Keratinocyte (primary cell): ENCODE measurements around the gene PPP2R5A. TPM values are rescaled to one million over a fixed set of nuclear protein-coding genes. Genes with fewer than 3 reads are reported as not detected.

ENCODE experiments used
- DNase-seq: peaks from one replicate; pipeline ENCODE4 v3.0.0-alpha.2; 2011; ENCODE audit warnings: low read depth, missing footprints, low spot score
- FAIRE-seq: peaks from 2 replicates; lab custom pipeline; 2011; peaks lifted over from hg19 to GRCh38; lab: Jason Lieb, UNC
- H2AFZ ChIP-seq: 2 replicates; pipeline ENCODE4 v1.6.0; 2012; ENCODE audit warnings: low read length, control low read depth, inconsistent platforms; ENCODE audit not compliant: control insufficient read depth
- H3K27ac ChIP-seq: 2 replicates; pipeline ENCODE4 v1.5.1; 2011; ENCODE audit warnings: low read length; ENCODE audit not compliant: control insufficient read depth, insufficient read depth
- H3K27me3 ChIP-seq: 3 replicates; pipeline ENCODE4 v1.6.0; 2011; ENCODE audit warnings: low read length; ENCODE audit not compliant: control insufficient read depth, insufficient read depth; ENCODE audit errors: extremely low read depth
- H3K36me3 ChIP-seq, 2 experiments: 2 replicates in 1 of 2; 3 replicates in 1 of 2; pipeline ENCODE4 v1.5.1; 2011; ENCODE audit warnings: low read length in 2 of 2, mild to moderate bottlenecking in 1 of 2; ENCODE audit not compliant: control insufficient read depth in 2 of 2, insufficient read depth in 2 of 2; ENCODE audit errors: extremely low read depth in 1 of 2
- H3K4me1 ChIP-seq: 3 replicates; pipeline ENCODE4 v1.5.1; 2011; ENCODE audit warnings: low read length; ENCODE audit not compliant: control insufficient read depth, insufficient read depth; ENCODE audit errors: extremely low read depth
- H3K4me2 ChIP-seq: 3 replicates; pipeline ENCODE4 v1.6.0; 2011; ENCODE audit warnings: low read depth, low read length; ENCODE audit not compliant: control insufficient read depth, insufficient read depth; ENCODE audit errors: extremely low read depth
- H3K4me3 ChIP-seq, 3 experiments: fragments of 200-600 bp in 1 of 3; sonication (generic) in 1 of 3; 2 replicates in 2 of 3; 3 replicates in 1 of 3; pipeline ENCODE4 v1.5.1; 2011 to 2016; ENCODE audit warnings: low read length in 3 of 3, mild to moderate bottlenecking in 3 of 3, control low read depth in 2 of 3, inconsistent platforms in 1 of 3, low read depth in 1 of 3, mixed read lengths in 1 of 3, mixed run types in 1 of 3, moderate library complexity in 1 of 3; ENCODE audit not compliant: control insufficient read depth in 2 of 3, insufficient read depth in 2 of 3; ENCODE audit errors: extremely low read depth in 1 of 3
- H3K79me2 ChIP-seq: 2 replicates; pipeline ENCODE4 v1.6.0; 2012; ENCODE audit warnings: low read length; ENCODE audit not compliant: control insufficient read depth, insufficient read depth
- H3K9ac ChIP-seq: 3 replicates; pipeline ENCODE4 v1.6.0; 2011; ENCODE audit warnings: low read length; ENCODE audit not compliant: control insufficient read depth, insufficient read depth; ENCODE audit errors: extremely low read depth
- H3K9me1 ChIP-seq: 3 replicates; pipeline ENCODE4 v1.6.0; 2011; ENCODE audit warnings: low read length; ENCODE audit not compliant: control insufficient read depth, insufficient read depth; ENCODE audit errors: extremely low read depth
- H3K9me3 ChIP-seq: 2 replicates; pipeline ENCODE4 v1.5.1; 2012; ENCODE audit warnings: low read depth, low read length; ENCODE audit not compliant: control insufficient read depth
- H4K20me1 ChIP-seq: 3 replicates; pipeline ENCODE4 v1.6.0; 2011; ENCODE audit warnings: low read length; ENCODE audit not compliant: control insufficient read depth, insufficient read depth; ENCODE audit errors: extremely low read depth
- CTCF ChIP-seq, 3 experiments: IDR thresholded peaks in 1 of 3; conservative IDR thresholded peaks in 1 of 3; optimal IDR thresholded peaks in 1 of 3; 2 replicates in 2 of 3; 3 replicates in 1 of 3; pipeline versions ENCODE3 to v1.5.1; 2011; ENCODE audit warnings: low read length in 3 of 3, mild to moderate bottlenecking in 3 of 3, moderate library complexity in 2 of 3, control low read depth in 1 of 3, inconsistent platforms in 1 of 3; ENCODE audit not compliant: insufficient read depth in 2 of 3; ENCODE audit errors: extremely low read depth in 1 of 3
- EZH2 ChIP-seq: IDR thresholded peaks from one replicate; pipeline ENCODE4 v1.6.1; 2012; ENCODE audit warnings: inconsistent platforms, mild to moderate bottlenecking, low read length, moderate library complexity
- dilution Hi-C: fragments of 300-500 bp; cut with MboI; formaldehyde crosslinking; loops from one replicate; pipeline ENCODE4 v1.7.0; 2020; ENCODE audit warnings: low sequenced_read_pairs; ENCODE audit not compliant: extremely low pct_ligation_motif_present
- polyA plus RNA-seq, 5 experiments: library from polyadenylated mRNA; depleted of rRNA in 3 of 5; stranded (reverse) in 3 of 5; stranded (forward) in 1 of 5; unstranded in 1 of 5; fragments of >200 nt; gene quantifications; 1 replicate in 1 of 5; 2 replicates in 3 of 5; 3 replicates in 1 of 5; pipeline versions ENCODE4 v1.2.1 to v1.2.3, GENCODE V29; 2011 to 2012; ENCODE audit warnings: missing spikeins in 2 of 5, low read depth in 1 of 5, low replicate concordance in 1 of 5

PPP2R5A gene
- polyA plus RNA-seq, 1 donor (not counting 4 experiments of a cell fraction or from before 2014, with no cell fraction given): 26.2 TPM

GRCh38 chr1:212241957-212242287 is 43.3 kb upstream of the PPP2R5A start:
- Histone ChIP-seq H3K4me3 (no peak overlapping the region), H3K27ac (no peak overlapping the region)
- dilution Hi-C loops: no loop called here

GRCh38 chr1:212242288-212242984 is 42.8 kb upstream of the PPP2R5A start:
- no peak overlapping the region for H3K4me2 ChIP-seq
- H3K9me3 ChIP-seq: no peaks in the 10 kb centered on the region
- H3K79me2 ChIP-seq: no peaks in the 10 kb centered on the region
- H3K9ac ChIP-seq: no peak overlapping the region
- H3K9me1 ChIP-seq: no peaks in the 10 kb centered on the region
- no peaks in the 10 kb centered on the region for H3K36me3 ChIP-seq
- H2AFZ ChIP-seq: no peak overlapping the region
- no peaks in the 10 kb centered on the region for H3K27me3 ChIP-seq
- H3K27ac ChIP-seq: no peak overlapping the region
- H3K4me3 ChIP-seq: no peak overlapping the region
- no peaks in the 10 kb centered on the region for H4K20me1 ChIP-seq
- TF ChIP-seq CTCF (optimal IDR thresholded peaks at IDR 0.05 in 1 of 3, IDR thresholded peaks at IDR 0.05 in 1 of 3, conservative IDR thresholded peaks at IDR 0.05 in 1 of 3; ENCODE audit: extremely low read depth in 1 of 3, insufficient read depth in 2 of 3, low read length in 3 of 3) (no peak), EZH2 (no peak)
- peaks cover 14% of the 10 kb centered on the region for H3K4me1 ChIP-seq
- DNase-seq (no peak), FAIRE-seq (no peak)
- dilution Hi-C loops: no loop called here

More at GRCh38 chr1:212241957-212242287, 43.3 kb upstream of the PPP2R5A start:
- H3K4me2 ChIP-seq: no peak overlapping the region
- H3K27me3 ChIP-seq: no peaks in the 10 kb centered on the region
- no peak for TF ChIP-seq CTCF (optimal IDR thresholded peaks at IDR 0.05 in 1 of 3, IDR thresholded peaks at IDR 0.05 in 1 of 3, conservative IDR thresholded peaks at IDR 0.05 in 1 of 3; ENCODE audit: extremely low read depth in 1 of 3, insufficient read depth in 2 of 3, low read length in 3 of 3)
- TF ChIP-seq EZH2: no peak
- peaks cover 16% of the 10 kb centered on the region for H3K4me1 ChIP-seq
- DNase-seq (no peak), FAIRE-seq (no peak)
- no peaks in the 10 kb centered on the region for H3K79me2 ChIP-seq
- H3K9me3 ChIP-seq: no peaks in the 10 kb centered on the region
- no peaks in the 10 kb centered on the region for H3K9me1 ChIP-seq
- H3K36me3 ChIP-seq: no peaks in the 10 kb centered on the region
- H3K9ac ChIP-seq: no peak overlapping the region
- no peak overlapping the region for H2AFZ ChIP-seq
- no peaks in the 10 kb centered on the region for H4K20me1 ChIP-seq
